Gastrocnemius medialis (tissue), 4 donors: ENCODE data around the gene ALDH3A1.

Source experiments
- CTCF ChIP-seq, 5 experiments: fragments of 450-650 bp in 3 of 5; fragments of 200-600 bp in 2 of 5; sonication (generic) in 2 of 5; IDR thresholded peaks in 4 of 5; conservative IDR thresholded peaks in 1 of 5; 1 replicate in 4 of 5; 2 replicates in 1 of 5; pipeline ENCODE4 v1.5.1; 2016 to 2019; ENCODE audit warnings: antibody characterized with exemption in 5 of 5, mild to moderate bottlenecking in 3 of 5, moderate library complexity in 3 of 5
- POLR2A ChIP-seq, 2 donors: fragments of 450-650 bp; IDR thresholded peaks; one replicate each; pipeline ENCODE4 v1.6.1; 2017; ENCODE audit warnings: antibody characterized with exemption in 2 of 2, mild to moderate bottlenecking in 2 of 2, moderate library complexity in 2 of 2

- TF ChIP-seq POLR2A (IDR thresholded peaks at IDR 0.05), result no peak
- TF ChIP-seq CTCF (IDR thresholded peaks at IDR 0.05 in 4 of 5, conservative IDR thresholded peaks at IDR 0.05 in 1 of 5), result no peak
Measured at GRCh38 chr17:19724501-19725420, 23.3 kb downstream of the ALDH3A1 start.
